Left lobe of liver (tissue), 2 donors: Measurements from ENCODE around the gene MYO5A. TPM values are rescaled to one million over a fixed set of nuclear protein-coding genes. Genes with fewer than 3 reads are reported as not detected.
"Not testable (repeated sequence)": the region's sequence is repeated elsewhere in the genome, so short reads cannot be mapped to it uniquely, and the experiment has no call there.

ENCODE experiments used
- ATAC-seq: fragments of 200-7000 bp; cut with Tn5 transposase; one replicate; pipeline ENCODE4 v1.9.1; 2020; ENCODE audit warnings: mild to moderate bottlenecking, moderate library complexity
- DNase-seq: peaks from one replicate; pipeline ENCODE4 v3.0.0-alpha.2; 2020; ENCODE audit warnings: low spot score
- total RNA-seq: library from RNA; stranded (reverse); gene quantifications from one replicate; pipeline ENCODE4 v1.2.1, GENCODE V29; 2021
- donor health status: DM: no; HTN: no; CAD: no; lungs with moderate emphysema.
- donor health status: DM: no; HTN: yes; CAD: no.

Gene MYO5A
- 4.0 TPM for total RNA-seq

GRCh38 chr15:52528564-52529340 lies at the start of gene MYO5A:
TSS of gene MYO5A (minus strand) at chr15:52528880. CDS start at chr15:52528806, 74 bp downstream.
- peak; percentile 68 for DNase-seq
- peak; percentile 92 for ATAC-seq

GRCh38 chr15:52576692-52577091 lies 48.0 kb upstream of the MYO5A start:
- ATAC-seq, result no peak
- no peak for DNase-seq

GRCh38 chr15:52575573-52575972 lies 46.9 kb upstream of the MYO5A start:
- not testable (repeated sequence) for ATAC-seq

GRCh38 chr15:52575072-52575471 lies 46.4 kb upstream of the MYO5A start:
- ATAC-seq, result no peak

More at GRCh38 chr15:52575573-52575972, 46.9 kb upstream of the MYO5A start:
- DNase-seq, result not testable (repeated sequence)

GRCh38 chr15:52574623-52575022 lies 45.9 kb upstream of the MYO5A start:
- peak; percentile 82 for ATAC-seq
- DNase-seq, result not testable (repeated sequence)

More at GRCh38 chr15:52575072-52575471, 46.4 kb upstream of the MYO5A start:
- DNase-seq, result no peak

GRCh38 chr15:52568601-52569585 lies 40.2 kb upstream of the MYO5A start, which contains the start of gene ARPP19:
TSS of gene ARPP19 (minus strand) at chr15:52569030. CDS start at chr15:52568892, 138 bp downstream.
- DNase-seq (peak; percentile 92), ATAC-seq (peak; percentile 89)

GRCh38 chr15:52567871-52568600 lies 39.4 kb upstream of the MYO5A start:
- DNase-seq (peak; percentile 74), ATAC-seq (peak; percentile 69)

GRCh38 chr15:52566889-52567288 lies 38.2 kb upstream of the MYO5A start:
- ATAC-seq (no peak), DNase-seq (no peak)

- DNase-seq, ATAC-seq: not testable (repeated sequence)
Observed at GRCh38 chr15:52565417-52566358, 37.0 kb upstream of the MYO5A start.

GRCh38 chr15:52563501-52564060 lies 34.9 kb upstream of the MYO5A start:
- DNase-seq (no peak), ATAC-seq (peak; percentile 29)

- DNase-seq (no peak), ATAC-seq (no peak)
Observed at GRCh38 chr15:52559575-52559974, 30.9 kb upstream of the MYO5A start.

- DNase-seq, result no peak
Observed at GRCh38 chr15:52559022-52559421, 30.3 kb upstream of the MYO5A start.

GRCh38 chr15:52558196-52558595 lies 29.5 kb upstream of the MYO5A start:
- ATAC-seq (no peak), DNase-seq (no peak)

More at GRCh38 chr15:52559022-52559421, 30.3 kb upstream of the MYO5A start:
- ATAC-seq, result no peak

- no peak for ATAC-seq
- no peak for DNase-seq
Observed at GRCh38 chr15:52557274-52557641, 28.6 kb upstream of the MYO5A start.

GRCh38 chr15:52556524-52557273 lies 28.0 kb upstream of the MYO5A start:
- no peak for ATAC-seq

GRCh38 chr15:52552303-52552702 lies 23.6 kb upstream of the MYO5A start:
- no peak for DNase-seq
- peak; percentile 29 for ATAC-seq

More at GRCh38 chr15:52556524-52557273, 28.0 kb upstream of the MYO5A start:
- no peak for DNase-seq

GRCh38 chr15:52551762-52552161 lies 23.1 kb upstream of the MYO5A start:
- no peak for DNase-seq
- ATAC-seq, result peak; percentile 58

- ATAC-seq, result peak; percentile 75
Observed at GRCh38 chr15:52551186-52551585, 22.5 kb upstream of the MYO5A start.

More at GRCh38 chr15:52551186-52551585, 22.5 kb upstream of the MYO5A start:
- not testable (repeated sequence) for DNase-seq
